ENCODE measurements around the gene UPK1B. TPM values are rescaled to one million over a fixed set of nuclear protein-coding genes. Genes with fewer than 3 reads are reported as not detected.

The UPK1B gene
- total and polyA plus RNA-seq, 2 donors (not counting 3 experiments of a cell fraction or from before 2014, with no cell fraction given), result not detected

GRCh38 chr3:119195911-119196310 lies 22.5 kb downstream of the UPK1B start:
- Histone ChIP-seq H3K27ac (ENCODE audit: insufficient read depth, low read depth, low read length) (no peak overlapping the region), H3K36me3 (ENCODE audit: control insufficient read depth in 2 of 2, extremely low read depth in 1 of 2, insufficient read depth in 2 of 2, low read length in 2 of 2) (no peaks in the 10 kb centered on the region), H3K4me2 (ENCODE audit: insufficient read depth, low read length) (no peak overlapping the region), H2AFZ (ENCODE audit: low read depth, low read length) (no peak overlapping the region), H3K4me1 (ENCODE audit: control insufficient read depth, extremely low read depth, insufficient read depth, low read length) (no peaks in the 10 kb centered on the region), H3K9me3 (replicated peaks; ENCODE audit: control insufficient read depth, insufficient read depth, low read length) (no peaks in the 10 kb centered on the region), H4K20me1 (replicated peaks; ENCODE audit: control insufficient read depth, extremely low read depth, insufficient read depth, low read length) (no peaks in the 10 kb centered on the region), H3K9ac (replicated peaks; ENCODE audit: extremely low read depth, insufficient read depth, low read length) (no peak overlapping the region), H3K27me3 (ENCODE audit: control insufficient read depth in 2 of 2, insufficient read depth in 2 of 2, low read length in 2 of 2) (peaks cover 2% of the 10 kb centered on the region in 2 experiments), H3K4me3 (replicated peaks in 1 of 3; ENCODE audit: insufficient read depth in 1 of 3, low read depth in 1 of 3, low read length in 3 of 3) (no peak overlapping the region), H3K9me1 (replicated peaks; ENCODE audit: control insufficient read depth, extremely low read depth, insufficient read depth, low read length) (no peaks in the 10 kb centered on the region), H3K79me2 (ENCODE audit: control insufficient read depth, insufficient read depth, low read length) (no peaks in the 10 kb centered on the region)
- FAIRE-seq (no peak), DNase-seq (ENCODE audit: low read depth, low spot score) (no peak)
- intact Hi-C loops (cut with micrococcal nuclease) (no loop called here), dilution Hi-C loops (cut with MboI; ENCODE audit: extremely low pct_ligation_motif_present, low sequenced_read_pairs) (no loop called here)
- BruUV-seq (replicated peaks), result no TSS peak
- POLR2A ChIA-PET, result no interaction called here
- CTCF ChIA-PET, result no interaction called here
- TF ChIP-seq MYC (IDR thresholded peaks at IDR 0.05; ENCODE audit: low read depth, low read length) (no peak), EZH2 (IDR thresholded peaks at IDR 0.05; ENCODE audit: borderline replicate concordance, low read depth, low read length, severe bottlenecking) (no peak), POLR2AphosphoS5 (IDR thresholded peaks at IDR 0.05; ENCODE audit: insufficient read depth, low read depth, low read length) (no peak), FOS (IDR thresholded peaks at IDR 0.05; ENCODE audit: borderline replicate concordance, insufficient read depth, low read length) (no peak), GATA2 (IDR thresholded peaks at IDR 0.05; ENCODE audit: insufficient read depth, insufficient read length, low read depth, low read length) (no peak), POLR2A (IDR thresholded peaks at IDR 0.05; ENCODE audit: low read depth, low read length) (no peak), JUN (IDR thresholded peaks at IDR 0.05; ENCODE audit: borderline replicate concordance, insufficient read depth, insufficient read length, low read depth) (no peak)
- TF ChIP-seq, protein P1, sequence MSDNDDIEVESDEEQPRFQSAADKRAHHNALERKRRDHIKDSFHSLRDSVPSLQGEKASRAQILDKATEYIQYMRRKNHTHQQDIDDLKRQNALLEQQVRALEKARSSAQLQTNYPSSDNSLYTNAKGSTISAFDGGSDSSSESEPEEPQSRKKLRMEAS (IDR thresholded peaks at IDR 0.05; ENCODE audit: insufficient read depth, insufficient read length), result no peak
- TF ChIP-seq, protein P2, sequence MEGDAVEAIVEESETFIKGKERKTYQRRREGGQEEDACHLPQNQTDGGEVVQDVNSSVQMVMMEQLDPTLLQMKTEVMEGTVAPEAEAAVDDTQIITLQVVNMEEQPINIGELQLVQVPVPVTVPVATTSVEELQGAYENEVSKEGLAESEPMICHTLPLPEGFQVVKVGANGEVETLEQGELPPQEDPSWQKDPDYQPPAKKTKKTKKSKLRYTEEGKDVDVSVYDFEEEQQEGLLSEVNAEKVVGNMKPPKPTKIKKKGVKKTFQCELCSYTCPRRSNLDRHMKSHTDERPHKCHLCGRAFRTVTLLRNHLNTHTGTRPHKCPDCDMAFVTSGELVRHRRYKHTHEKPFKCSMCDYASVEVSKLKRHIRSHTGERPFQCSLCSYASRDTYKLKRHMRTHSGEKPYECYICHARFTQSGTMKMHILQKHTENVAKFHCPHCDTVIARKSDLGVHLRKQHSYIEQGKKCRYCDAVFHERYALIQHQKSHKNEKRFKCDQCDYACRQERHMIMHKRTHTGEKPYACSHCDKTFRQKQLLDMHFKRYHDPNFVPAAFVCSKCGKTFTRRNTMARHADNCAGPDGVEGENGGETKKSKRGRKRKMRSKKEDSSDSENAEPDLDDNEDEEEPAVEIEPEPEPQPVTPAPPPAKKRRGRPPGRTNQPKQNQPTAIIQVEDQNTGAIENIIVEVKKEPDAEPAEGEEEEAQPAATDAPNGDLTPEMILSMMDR (IDR thresholded peaks at IDR 0.05; ENCODE audit: extremely low read depth in 1 of 2, insufficient read depth in 1 of 2, low read depth in 1 of 2, low read length in 2 of 2), result no peak
